Activated CD4-positive, alpha-beta T cell treated with anti-CD3 and anti-CD28 coated beads for 48 hours (primary cell): ENCODE results near the gene EXD3.
"Not testable (repeated sequence)": the region's sequence is repeated elsewhere in the genome, so short reads cannot be mapped to it uniquely, and the experiment has no call there.

Experiments used
- DNase-seq: peaks from one replicate; pipeline ENCODE4 v3.0.0-alpha.2; 2020

EXD3 gene

DNA sequence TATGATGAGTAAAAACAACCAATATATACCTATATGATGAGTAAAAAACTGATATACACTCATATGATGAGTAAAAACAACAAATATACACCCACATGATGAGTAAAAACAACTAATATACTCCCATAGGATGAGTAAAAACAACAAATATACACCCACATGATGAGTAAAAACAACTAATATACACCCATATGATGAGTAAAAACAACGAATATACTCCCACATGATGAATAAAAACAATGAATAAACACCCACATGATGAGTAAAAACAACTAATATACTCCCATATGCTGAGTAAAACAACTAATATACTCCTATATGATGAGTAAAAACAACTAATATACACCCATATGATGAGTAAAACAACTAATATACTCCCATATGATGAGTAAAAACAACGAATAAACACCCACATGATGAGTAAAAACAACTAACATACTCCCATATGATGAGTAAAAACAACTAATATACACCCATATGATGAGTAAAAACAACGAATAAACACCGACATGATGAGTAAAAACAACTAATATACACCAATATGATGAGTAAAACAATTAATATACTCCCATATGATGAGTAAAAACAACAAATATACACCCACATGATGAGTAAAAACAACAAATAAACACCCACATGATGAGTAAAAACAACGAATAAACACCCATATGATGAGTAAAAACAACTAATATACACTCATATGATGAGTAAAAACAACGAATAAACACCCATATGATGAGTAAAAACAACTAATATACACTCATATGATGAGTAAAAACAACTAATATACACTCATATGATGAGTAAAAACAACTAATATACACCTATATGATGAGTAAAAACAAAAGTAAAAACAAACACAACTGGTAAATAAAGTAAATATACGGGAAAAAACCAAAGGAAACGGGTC is 95.1 kb downstream of the EXD3 start:
- not testable (repeated sequence) for DNase-seq

DNA sequence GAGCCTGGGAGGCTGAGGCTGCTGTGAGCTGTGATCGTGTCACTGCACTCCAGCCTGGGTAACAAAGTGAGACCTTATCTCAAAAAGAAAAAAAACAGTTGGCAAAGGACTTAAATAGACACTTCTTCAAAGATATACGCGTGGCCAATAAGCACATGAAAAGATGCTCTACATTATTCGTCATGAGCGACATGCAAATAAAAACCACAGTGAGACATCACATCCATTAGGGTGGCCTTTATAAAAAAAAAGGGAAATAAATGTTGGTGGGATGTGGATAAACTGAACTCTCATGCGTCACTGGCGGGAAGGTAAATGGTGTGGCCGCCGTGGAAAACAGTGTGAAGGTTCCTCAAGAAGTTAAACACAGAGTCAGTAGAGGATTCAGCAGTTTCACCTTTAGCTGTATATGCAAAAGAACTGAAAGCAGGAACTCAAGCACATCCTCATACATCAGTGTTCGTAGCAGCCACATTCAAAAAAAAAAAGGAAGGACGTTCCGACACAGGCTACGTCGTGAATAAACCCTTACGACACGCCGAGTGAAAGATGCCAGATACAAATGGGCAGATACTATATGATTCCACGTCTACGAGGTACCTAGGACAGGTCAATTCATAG is 96.4 kb downstream of the EXD3 start:
- no peak for DNase-seq

DNA sequence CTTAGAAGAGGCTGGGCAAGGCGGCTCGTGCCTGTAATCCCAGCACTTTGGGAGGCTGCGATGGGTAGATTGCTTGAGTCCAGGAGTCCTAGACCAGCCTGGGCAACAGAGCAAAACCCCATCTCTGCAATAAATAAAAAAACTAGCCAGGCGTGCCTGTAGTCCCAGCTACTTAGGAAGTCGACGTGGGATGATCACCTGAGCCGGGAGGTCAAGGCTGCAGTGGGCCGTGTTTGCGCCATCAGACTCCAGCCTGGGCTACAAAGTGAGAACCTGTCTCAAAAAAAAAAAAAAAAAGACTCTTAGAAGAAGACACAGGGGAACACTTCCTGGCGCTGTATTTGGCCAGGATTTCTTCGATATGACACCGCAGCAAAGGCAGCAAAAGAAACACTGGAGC is 97.2 kb downstream of the EXD3 start:
- DNase-seq: no peak

DNA sequence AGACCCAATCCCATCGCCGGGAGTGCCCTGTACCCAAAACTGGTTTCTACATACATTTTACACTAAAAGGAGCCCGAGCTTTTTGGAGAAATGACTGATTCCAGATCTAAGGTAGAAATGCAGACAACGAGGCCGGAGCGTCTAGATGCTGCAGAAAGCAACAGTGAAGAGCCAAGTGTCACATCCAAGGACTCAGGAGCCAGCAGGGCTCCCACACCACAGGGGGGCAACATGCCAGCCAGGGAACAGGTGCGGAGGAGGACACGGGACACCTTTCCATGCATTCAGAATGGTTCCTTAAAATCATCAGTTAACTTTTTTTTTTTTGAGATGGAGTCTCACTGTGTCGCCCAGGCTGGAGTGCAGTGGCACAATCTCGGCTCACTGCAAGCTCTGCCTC is 97.8 kb downstream of the EXD3 start:
- no peak for DNase-seq

DNA sequence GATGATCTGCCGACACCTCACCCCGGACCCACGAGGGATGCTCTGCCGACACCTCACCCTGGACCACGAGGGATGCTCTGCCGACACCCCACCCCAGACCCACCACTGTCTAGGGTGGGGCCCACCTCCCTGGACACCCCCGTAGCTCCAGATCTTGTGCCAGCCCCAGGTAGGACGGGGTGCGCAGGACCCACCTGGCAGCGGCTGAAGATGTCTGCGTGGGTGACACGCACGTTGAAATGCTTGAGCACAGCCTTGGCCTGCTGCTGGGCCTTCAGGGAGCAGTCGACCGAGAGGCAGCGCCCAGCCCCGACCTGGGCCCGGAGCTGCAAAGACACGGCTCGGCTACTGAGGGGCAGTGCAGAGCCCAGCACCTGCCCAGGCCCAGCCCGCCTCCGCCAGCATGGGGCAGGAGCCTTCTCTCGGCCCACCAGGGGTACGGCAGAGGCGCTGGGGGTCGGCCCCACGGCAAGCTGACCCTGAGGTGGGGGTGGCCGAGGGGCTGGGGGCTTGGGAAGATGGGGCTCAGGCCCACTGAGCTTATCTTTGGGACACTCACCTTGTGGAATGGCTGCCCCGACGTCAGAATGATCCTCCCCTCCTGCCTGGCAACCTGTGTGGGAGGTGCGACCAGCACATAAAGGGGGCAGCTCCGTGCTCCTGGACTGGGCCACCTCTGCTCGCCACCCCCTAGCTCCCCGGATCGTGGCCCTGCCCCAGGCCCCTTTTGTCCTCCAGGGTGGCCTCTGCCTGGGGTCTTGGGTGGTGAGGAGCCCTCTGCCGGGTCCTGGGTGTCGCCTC is 99.2 kb downstream of the EXD3 start:
- no peak for DNase-seq

DNA sequence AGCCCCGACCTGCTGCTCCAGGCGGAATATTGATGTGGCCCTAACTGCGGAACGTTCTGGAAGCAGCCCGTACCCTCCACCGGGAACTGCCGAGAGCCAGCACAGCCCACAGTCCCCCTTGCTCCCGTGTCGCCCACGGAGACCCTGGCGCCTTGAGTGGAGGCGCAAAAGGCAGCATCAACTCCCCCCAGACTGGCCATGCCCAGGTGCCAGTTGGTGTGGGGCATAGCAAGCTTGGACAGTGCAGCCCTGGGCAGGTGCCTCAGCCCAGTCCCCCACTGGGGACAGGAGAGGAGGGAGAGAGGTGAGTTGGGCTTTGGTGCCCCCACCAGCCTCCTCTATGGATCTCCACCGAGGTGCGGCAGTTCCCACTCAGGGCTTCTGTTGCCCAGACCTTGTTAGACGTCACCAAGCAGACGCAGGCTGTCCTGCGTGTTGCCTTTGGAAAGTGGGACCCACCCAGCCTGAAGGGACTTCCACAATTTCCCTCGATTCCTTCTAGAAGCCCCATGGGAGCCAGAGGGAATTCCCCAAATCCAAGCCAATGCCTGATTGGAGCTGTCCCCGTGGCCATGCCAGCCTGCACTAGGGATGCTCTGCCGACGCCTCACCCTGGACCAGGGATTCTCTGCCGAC is 101.1 kb downstream of the EXD3 start:
- no peak for DNase-seq

DNA sequence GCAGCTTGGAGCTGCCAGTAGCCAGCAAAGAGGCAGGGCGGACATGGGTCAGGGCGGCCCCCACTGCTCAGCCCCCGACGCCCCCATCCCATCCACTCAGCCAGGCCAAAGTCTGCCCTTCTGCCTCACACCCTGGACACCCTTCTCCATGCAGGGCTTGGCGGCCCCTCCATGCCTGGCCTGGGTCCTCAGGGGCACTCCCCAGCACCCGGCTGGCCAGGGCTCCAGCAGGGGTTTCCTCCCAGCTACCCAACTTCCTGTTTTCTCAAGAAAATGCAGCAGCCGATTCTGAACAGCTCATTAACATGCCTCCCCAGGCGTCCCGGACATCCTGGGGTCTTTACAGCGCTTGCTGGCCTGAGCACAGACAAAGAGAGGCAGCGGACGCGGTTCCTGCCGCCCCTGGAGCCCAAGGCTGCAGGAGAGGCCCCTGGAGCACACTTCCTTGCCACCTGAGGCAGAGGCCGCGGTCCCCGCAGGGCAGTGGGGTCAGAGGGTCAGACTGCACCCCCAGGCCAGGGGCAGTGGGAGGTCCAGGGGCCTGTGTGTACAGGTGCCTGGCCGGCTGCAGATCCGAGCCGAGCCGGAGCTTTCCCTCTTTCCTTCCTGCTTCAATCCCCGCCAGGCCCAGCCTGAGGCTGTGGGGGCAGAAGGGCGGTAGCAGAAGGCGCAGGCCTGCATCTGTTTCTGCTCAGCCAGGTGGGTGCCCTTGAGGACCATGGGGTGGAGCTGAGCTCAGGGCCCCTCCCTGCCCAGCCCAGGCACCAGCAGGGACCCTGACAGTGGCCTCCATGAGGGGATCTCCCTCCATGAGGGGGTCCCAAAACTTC is 102.2 kb downstream of the EXD3 start:
- no peak for DNase-seq

DNA sequence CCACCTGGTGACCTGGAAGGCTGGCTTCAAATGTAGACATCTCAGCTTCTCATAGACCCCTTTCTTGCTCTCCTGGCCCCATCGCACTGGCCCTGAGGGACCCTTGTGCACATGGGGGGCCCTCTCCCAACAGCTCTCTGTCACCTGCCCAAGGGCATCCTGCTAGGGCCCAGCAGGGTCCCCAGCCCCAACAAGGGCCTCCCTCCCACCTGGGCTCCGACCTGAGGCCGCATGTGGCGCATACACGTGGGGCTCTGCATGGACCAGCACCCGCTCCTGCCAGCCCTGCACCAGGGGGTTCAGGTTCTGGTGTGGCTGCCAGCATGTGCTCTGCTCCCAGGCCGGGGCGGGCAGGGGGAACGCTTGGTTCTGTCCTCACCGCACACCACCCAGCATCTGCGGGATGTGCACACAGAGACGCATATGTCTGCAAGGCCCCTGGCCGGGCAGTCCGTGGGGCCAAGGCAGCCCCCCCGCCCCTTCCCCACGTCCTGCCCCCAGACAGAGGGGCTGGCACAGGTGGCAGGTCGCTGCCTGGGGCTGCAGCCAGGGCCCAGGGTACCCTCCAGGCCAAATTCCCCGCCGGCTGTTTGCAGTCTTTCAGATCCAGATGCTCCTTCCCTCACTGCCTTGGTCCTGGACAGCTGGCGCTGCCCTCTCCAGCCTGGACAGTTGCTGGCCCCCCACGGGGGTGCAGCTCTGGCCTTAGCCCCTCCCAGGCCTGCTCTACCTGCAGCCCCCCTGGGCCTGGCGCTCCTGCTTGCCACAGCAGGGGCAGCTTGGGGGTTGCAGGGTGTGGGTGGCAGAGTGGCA is 103.0 kb downstream of the EXD3 start:
- DNase-seq: no peak

DNA sequence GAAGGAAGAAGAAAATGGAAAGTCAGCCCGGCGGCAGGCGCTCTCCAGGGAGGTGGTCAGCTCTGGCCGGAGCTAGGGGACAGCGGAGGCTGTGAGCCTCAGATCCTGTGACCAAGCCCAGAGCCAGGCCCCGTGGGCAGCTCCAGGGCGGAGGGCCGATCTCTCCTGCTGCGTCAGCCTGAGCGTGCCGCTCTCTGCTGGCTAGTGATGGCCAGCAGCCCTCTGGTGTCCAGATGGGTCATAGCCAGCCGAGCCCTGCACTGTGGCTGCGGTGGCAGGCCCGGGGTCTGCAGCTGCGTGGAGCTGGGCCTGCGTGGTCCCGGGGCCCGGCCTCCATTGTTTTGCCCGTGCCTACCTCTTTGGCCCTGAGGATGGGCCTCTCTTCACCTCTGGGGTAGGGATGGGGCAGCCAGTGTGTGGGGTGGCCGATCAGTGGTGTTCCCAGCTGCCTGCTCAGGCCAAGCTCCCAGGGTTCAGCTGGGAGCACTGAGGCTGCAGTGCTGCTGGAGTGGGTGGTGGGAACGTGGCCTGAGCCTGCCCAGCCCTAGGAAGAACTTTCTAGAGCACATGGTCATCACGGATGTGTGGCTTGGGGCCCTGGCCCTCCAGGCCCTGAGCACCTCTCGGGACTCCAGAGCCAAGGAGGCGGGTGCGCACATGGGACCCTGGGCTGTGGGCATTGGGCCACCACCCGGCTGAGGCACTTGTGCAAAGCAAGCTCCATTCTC is 103.8 kb downstream of the EXD3 start:
- DNase-seq: no peak

DNA sequence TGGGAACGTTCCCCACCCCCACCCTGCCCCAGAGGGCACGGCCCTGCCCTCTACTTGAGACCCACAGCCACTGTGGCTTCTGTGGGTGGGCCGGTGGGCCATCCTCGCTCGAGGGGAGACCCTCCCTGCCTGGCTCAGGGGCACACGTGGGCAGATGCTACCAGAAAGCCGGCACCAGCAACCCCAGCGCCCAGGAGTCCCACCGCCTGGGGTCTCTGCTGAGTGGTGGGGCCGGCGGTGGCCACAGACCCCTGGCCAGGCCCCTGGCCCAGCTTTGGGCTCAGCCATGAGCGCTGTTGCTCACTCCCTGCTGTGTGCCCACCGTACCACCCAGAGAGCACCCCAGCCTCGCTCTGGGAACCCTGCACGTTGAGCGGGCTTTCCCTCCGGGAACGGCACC is 104.4 kb downstream of the EXD3 start:
- no peak for DNase-seq

DNA sequence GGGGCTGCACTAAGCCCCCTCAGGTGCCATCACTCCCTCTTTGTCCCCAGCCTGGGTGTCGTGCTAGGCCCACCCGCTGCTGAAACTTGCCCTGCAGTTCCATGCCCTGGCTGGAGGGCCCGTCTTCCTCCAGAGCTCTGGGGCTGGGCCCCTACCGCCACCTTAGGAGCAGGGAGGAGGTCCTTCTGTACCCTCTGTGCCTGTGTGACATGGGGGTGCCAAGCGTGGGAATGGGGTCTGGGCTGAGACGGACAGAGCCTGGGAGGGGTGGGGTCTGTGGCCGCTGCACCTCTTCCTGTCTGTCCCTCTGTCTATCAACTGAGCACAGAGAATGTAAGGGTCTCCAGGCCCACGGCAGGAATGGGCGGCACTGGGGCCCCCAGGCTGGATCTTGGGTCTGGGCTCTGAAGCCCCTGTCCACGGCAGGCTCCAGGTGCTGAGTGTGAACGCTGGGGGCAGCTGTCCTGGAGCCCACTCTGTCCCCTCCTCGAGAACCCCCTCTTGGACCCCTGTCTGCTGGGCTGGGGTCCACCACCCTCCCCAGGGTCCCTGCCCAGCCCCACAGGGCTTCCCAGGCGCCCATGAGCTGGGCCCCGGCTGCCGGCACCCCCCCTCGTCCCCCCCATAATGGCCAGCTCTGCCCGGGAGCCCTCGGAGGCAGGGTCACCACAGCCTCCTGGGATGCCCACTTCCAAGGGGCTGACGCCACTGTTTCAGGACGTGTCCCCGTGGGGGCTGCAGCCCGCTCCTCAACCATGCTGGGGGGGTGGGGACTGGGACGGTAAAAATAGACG is 105.0 kb downstream of the EXD3 start:
- DNase-seq: no peak

DNA sequence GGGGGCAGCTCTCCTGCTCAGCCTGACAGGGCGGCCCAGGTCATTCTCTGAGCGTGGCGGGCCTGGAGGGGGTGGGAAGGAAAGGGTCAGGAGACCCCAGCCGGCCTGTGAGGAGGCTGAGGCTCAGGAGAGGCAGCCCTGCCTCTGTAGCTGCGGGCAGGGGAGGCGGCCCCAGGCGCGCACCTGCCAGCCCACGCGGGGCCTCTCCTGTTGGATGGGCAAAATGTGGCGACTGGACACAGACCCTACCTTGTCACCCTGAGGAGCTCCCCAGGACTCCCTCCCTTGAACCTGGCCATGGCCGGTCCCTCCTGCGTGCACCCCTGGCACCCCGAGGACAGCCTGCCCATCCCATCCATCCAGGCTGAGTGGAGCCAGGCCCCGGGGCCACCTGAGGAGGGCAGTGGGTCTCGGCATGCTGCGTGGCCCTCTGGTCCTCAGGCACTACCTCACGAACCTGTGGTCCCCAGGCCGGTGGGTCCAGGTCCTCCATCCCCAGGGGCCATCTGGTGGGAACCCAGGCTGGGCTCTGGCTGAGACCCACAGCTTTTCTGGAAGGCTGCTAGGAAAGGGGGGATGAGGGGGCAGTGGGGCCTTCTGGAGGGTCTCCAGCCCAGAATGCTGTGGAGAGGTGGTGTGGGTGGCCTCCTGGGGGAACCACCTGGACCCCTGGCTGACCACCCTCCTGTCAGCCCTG is 105.8 kb downstream of the EXD3 start:
- DNase-seq: no peak

DNA sequence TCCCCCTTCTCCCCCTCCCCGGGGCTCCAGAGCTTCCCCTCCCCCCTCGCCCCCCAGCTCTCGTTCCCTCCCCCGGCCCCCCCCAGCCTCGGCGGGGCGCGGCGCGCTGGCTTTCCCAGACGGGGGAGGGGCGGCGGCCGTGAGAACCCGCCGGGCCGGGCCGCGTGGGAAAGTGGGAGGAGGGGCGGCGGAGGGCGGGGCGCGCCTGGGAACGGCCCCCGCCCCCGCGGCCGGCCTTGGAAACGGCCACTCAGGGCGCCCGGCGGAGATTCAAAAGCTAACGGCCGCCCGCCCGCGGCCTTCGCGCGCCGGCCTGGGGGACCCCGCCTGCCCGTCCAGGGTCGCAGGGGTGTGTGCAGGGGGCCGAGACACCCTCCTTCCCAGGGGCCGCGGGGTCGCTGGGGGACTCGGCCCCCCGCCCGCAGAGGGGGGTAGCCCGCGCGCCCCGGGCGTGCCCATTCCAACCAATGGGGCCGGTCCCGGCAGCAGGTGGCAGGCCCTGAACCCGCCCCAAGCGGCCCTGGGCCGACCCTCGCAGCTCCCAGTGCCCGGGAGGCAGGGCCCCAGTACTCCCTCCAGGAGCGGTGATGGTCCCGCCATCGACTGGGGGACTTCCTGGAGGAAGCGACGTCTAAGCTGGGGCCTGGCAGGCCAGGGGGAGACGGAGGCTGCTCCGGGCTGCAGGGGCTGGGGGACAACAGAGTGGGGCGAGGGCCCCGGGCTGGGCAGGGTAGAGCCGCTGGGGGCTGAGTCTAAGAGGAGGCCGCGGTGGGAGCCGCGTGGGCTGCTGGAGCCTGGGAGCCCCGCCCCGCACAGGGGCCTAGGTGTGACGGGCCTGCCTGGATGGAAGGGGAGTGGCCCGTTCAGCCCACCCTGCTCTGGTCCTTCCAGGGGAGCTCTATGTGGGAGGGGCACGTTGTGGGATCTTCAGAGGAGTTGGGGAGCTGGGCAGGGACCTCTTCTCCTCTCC is 106.7 kb downstream of the EXD3 start:
- no peak for DNase-seq

DNA sequence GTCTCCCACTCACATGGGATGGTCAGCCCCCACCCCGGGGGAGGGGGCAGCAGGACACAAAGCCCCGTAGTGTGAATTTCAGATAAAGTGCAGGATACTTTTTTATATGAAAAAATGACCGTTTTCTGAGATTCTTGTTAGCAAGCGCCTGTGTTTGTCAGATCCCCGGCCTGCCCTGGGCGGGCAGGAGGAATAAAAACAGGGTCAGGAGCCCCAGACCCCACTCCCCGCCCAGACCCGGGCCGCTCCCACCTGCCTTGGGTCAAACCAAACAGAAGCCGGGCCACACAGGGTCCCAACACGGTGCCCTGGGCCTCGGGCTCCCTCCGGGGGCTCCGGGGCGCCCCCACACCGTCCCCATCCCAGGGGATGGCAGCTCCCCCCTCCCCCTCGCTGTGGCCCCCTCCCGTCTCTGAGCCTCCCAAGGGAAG is 107.4 kb downstream of the EXD3 start:
- no peak for DNase-seq

DNA sequence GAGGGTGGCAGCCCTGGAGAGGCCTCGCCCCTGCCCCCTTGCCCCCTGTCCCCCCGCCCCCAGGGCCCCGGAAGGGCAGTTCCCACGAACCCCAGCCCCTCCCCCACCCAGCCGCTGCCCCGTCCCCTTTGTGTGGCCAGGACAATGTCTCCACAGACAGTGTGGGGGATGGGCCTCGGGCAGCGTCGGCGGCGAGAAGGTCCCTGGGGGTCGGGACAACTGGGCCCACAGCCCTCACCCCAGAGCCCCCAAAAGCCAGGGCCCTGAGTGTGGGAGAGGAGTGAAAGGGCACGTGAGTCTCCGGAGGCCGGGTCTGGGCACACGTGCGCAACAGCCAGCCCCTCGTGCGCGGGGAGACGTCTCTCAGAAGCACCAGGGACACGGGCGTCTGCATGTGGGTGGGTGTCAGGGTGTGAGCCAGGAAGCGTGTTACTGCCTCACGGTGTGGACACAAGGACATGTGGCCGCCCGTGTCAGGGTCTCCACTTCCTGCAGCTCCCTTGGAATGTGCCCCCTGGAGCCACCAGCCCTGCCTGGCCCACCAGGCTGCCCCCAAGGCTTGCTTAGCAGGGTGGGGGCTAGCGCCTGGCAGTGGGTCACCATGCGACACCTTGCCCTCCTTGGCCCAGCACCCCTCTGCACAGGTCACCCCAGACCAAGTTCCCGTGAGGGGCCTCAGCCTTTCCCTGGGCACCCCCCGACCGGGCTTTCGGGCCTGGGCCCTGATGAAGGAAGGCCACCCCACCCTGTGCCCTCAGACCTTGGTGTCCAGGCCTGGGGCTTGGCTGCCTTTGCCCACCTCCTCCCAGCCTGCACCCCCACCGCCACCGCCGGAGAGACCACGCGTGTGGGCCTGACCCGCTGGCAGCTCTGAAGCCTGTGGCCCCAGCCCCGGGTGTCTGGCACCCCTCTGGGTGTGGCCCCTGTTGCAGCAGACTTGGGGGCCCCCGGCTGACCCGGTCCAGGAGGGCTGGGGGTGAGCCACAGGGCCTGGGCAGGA is 108.1 kb downstream of the EXD3 start:
- no peak for DNase-seq

DNA sequence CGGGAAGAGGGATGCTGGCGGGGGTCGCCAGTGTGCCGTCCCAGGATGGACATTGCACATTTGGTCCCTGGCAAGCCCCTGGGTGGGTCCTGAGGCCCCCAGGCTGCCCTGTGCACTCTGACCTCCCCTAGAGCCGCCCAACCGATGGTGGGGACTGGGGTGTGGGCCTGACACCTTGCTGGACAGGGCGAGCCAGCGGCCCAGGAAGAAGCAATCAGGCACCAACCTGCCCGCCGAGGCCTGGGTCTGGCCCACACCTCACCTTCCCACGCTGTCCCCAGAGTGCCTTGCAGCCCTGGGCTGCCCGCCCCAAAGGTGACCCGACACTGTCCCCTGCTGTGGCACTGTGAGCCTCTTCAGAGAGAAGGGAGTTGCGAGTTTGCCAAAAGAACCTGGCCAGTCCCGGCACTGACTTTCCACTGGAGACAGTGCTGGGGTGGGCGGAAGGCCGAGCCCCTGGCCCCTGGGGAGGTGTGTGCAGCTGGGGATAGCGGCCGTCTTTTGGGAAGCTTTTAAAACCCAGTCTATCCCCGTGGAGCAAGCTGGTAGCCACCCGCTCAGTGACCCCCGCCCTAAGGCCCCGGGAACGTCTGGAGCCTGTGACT is 108.9 kb downstream of the EXD3 start:
- DNase-seq: no peak
